Activated CD8-positive, alpha-beta T cell treated with anti-CD3 and anti-CD28 coated beads for 36 hours (primary cell): ENCODE measurements around the gene LPIN3. TPM values are rescaled to one million over a fixed set of nuclear protein-coding genes. Genes with fewer than 3 reads are reported as not detected.

ENCODE experiments used
- ATAC-seq: fragments of 200-7000 bp; cut with Tn5 transposase; one replicate; pipeline ENCODE4 v1.10.0; 2021; ENCODE audit warnings: mild to moderate bottlenecking, moderate library complexity
- CTCF ChIA-PET: fragments of 350-600 bp; sonication (Branson Sonifier 250); formaldehyde crosslinking; loops from one replicate; lab custom pipeline; 2021; ENCODE audit warnings: antibody characterized with exemption; lab: Charles Lee
- POLR2A ChIA-PET: fragments of 350-600 bp; sonication (Branson Sonifier 250); formaldehyde crosslinking; loops from one replicate; lab custom pipeline; 2021; ENCODE audit warnings: antibody characterized with exemption; lab: Charles Lee
- DNase-seq: peaks from one replicate; pipeline ENCODE4 v3.0.0-alpha.2; 2020
- H3K27ac Mint-ChIP-seq: one replicate; pipeline ENCODE4 v1.8.0; 2021; ENCODE audit warnings: mild to moderate bottlenecking, mixed read lengths
- H3K27me3 Mint-ChIP-seq: one replicate; pipeline ENCODE4 v1.8.0; 2021; ENCODE audit warnings: mixed read lengths
- H3K36me3 Mint-ChIP-seq: one replicate; pipeline ENCODE4 v1.8.0; 2021; ENCODE audit warnings: low read depth, mixed read lengths
- H3K4me1 Mint-ChIP-seq: one replicate; pipeline ENCODE4 v1.8.0; 2021; ENCODE audit warnings: low read depth, mixed read lengths
- H3K4me3 Mint-ChIP-seq: one replicate; pipeline ENCODE4 v1.8.0; 2021; ENCODE audit warnings: mild to moderate bottlenecking, moderate library complexity, mixed read lengths
- H3K9me3 Mint-ChIP-seq: one replicate; pipeline ENCODE4 v1.8.0; 2021; ENCODE audit warnings: mixed read lengths
- CTCF ChIP-seq: fragments of 200-600 bp; IDR thresholded peaks from one replicate; pipeline ENCODE4 v1.8.0; 2022; ENCODE audit warnings: antibody characterized with exemption, mild to moderate bottlenecking
- intact Hi-C: fragments of 100-400 bp; cut with micrococcal nuclease; formaldehyde crosslinking; loops from one replicate; pipeline ENCODE4 v1.10.0; 2022
- total RNA-seq, 2 experiments: library from RNA; stranded (reverse); gene quantifications; one replicate each; pipeline ENCODE4 v1.2.3, GENCODE V29; 2021

LPIN3 gene
- total RNA-seq, 2 experiments from 2014 or later: 0.86 to 0.87 TPM

GRCh38 chr20:41300886-41301285 lies 39.7 kb upstream of the LPIN3 start:
- no peak for TF ChIP-seq CTCF
- Mint-ChIP-seq H3K4me3 (no peak overlapping the region), H3K27ac (no peak overlapping the region), H3K9me3 (no peaks in the 10 kb centered on the region), H3K4me1 (peaks cover 6% of the 10 kb centered on the region), H3K36me3 (no peaks in the 10 kb centered on the region), H3K27me3 (no peaks in the 10 kb centered on the region)
- DNase-seq (no peak), ATAC-seq (no peak)
- ChIA-PET CTCF (no interaction called here), POLR2A (no interaction called here)
- intact Hi-C loops: no loop called here

- no peak overlapping the region for H3K4me3 Mint-ChIP-seq
- peaks cover 11% of the 10 kb centered on the region for H3K4me1 Mint-ChIP-seq
- H3K9me3 Mint-ChIP-seq: no peaks in the 10 kb centered on the region
- no peaks in the 10 kb centered on the region for H3K36me3 Mint-ChIP-seq
- ATAC-seq (peak; percentile 34), DNase-seq (no peak)
- CTCF ChIA-PET: interaction anchor here (0.9 kb wide), 1 partner anchor 35 kb away, joined by 3 read pairs; no protein-coding TSS in a partner anchor
- H3K27me3 Mint-ChIP-seq: no peaks in the 10 kb centered on the region
- POLR2A ChIA-PET: interaction anchor here (1.0 kb wide), 1 partner anchor 12 kb away, joined by 3 read pairs; no protein-coding TSS in a partner anchor
- H3K27ac Mint-ChIP-seq: no peak overlapping the region
- no peak for TF ChIP-seq CTCF
- intact Hi-C loops: no loop called here
Observed at GRCh38 chr20:41304002-41304401, 36.6 kb upstream of the LPIN3 start.

GRCh38 chr20:41304424-41305079 lies 36.1 kb upstream of the LPIN3 start:
- intact Hi-C loops: no loop called here
- POLR2A ChIA-PET: no interaction called here
- Mint-ChIP-seq H3K4me3 (no peak overlapping the region), H3K9me3 (no peaks in the 10 kb centered on the region), H3K27me3 (no peaks in the 10 kb centered on the region), H3K36me3 (peaks cover 1% of the 10 kb centered on the region), H3K27ac (no peak overlapping the region), H3K4me1 (peaks cover 11% of the 10 kb centered on the region)
- DNase-seq (no peak), ATAC-seq (no peak)
- CTCF ChIA-PET: interaction anchor here (0.9 to 1.5 kb wide), 2 partner anchors 16 to 35 kb away, joined by 3 read pairs; no protein-coding TSS in a partner anchor
- TF ChIP-seq CTCF: no peak

GRCh38 chr20:41306061-41306727 lies 34.4 kb upstream of the LPIN3 start:
- ATAC-seq (peak; percentile 39), DNase-seq (no peak)
- Mint-ChIP-seq H3K4me1 (peaks cover 16% of the 10 kb centered on the region), H3K27me3 (no peaks in the 10 kb centered on the region), H3K4me3 (no peak overlapping the region), H3K27ac (no peak overlapping the region), H3K36me3 (peaks cover 6% of the 10 kb centered on the region), H3K9me3 (no peaks in the 10 kb centered on the region)
- ChIA-PET POLR2A (interaction anchor here (0.9 kb wide), 1 partner anchor 12 kb away, joined by 3 read pairs; no protein-coding TSS in a partner anchor), CTCF (interaction anchor here (1.5 kb wide), 1 partner anchor 15 kb away, joined by 3 read pairs; no protein-coding TSS in a partner anchor)
- intact Hi-C loops: no loop called here
- TF ChIP-seq CTCF: no peak

- intact Hi-C loops: no loop called here
- no peak for TF ChIP-seq CTCF
- Mint-ChIP-seq H3K27me3 (no peaks in the 10 kb centered on the region), H3K4me3 (no peak overlapping the region), H3K36me3 (peaks cover 8% of the 10 kb centered on the region), H3K9me3 (no peaks in the 10 kb centered on the region), H3K27ac (no peak overlapping the region), H3K4me1 (peaks cover 16% of the 10 kb centered on the region)
- ATAC-seq (no peak), DNase-seq (no peak)
- ChIA-PET POLR2A (interaction anchor here (0.9 kb wide), 1 partner anchor 13 kb away, joined by 3 read pairs; no protein-coding TSS in a partner anchor), CTCF (interaction anchor here (1.0 kb wide), 1 partner anchor 33 kb away, joined by 3 read pairs; no protein-coding TSS in a partner anchor)
Observed at GRCh38 chr20:41307021-41307420, 33.6 kb upstream of the LPIN3 start.
